Astrocyte of the cerebellum (primary cell): ENCODE results near the gene LYAR.

Experiments used
- DNase-seq: peaks from one replicate; pipeline ENCODE4 v3.0.0-alpha.2; 2011; ENCODE audit warnings: low read depth
- H3K4me3 ChIP-seq: 2 replicates; pipeline ENCODE4 v1.5.1; 2011; ENCODE audit warnings: mild to moderate bottlenecking, low read depth, low read length, moderate library complexity
- CTCF ChIP-seq: IDR thresholded peaks from 2 replicates; pipeline ENCODE4 v1.5.1; 2012; ENCODE audit warnings: low read length, low read depth, moderate library complexity, mild to moderate bottlenecking; ENCODE audit errors: missing control alignments
- in situ Hi-C: cut with HindIII; loops from 2 replicates; pipeline ENCODE4 v1.10.0; 2017; ENCODE audit warnings: low sequenced_read_pairs

LYAR gene

GRCh38 chr4:4270529-4270928 is 19.4 kb downstream of the LYAR start:
- H3K4me3 ChIP-seq: no peak overlapping the region
- no peak for DNase-seq
- in situ Hi-C loops: no loop called here
- TF ChIP-seq CTCF: no peak

- H3K4me3 ChIP-seq: no peak overlapping the region
- DNase-seq: no peak
- in situ Hi-C loops: no loop called here
- TF ChIP-seq CTCF: no peak
Measured at GRCh38 chr4:4269856-4270255, 20.1 kb downstream of the LYAR start.

DNA sequence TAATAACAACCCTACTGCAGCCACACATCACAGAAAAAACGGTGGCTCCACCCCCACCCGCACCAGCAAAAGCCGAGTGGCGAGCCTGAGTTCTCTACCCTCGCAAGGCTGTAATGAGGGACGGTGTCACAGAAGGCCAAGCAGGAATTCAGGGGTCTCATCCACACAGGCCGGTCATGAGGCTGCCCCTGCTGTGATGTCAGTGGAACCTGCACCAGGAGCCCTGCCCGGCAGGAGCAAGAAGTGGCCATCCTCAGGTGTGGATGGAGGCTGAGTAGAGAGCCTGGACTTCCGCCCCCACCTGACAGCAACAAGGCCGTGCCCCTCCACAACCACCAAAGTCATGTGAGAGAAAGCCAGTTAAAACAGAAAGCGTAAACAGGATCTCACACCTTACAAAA is 20.6 kb downstream of the LYAR start:
- H3K4me3 ChIP-seq: no peak overlapping the region
- in situ Hi-C loops: no loop called here
- TF ChIP-seq CTCF: no peak
- DNase-seq: no peak

- in situ Hi-C loops: no loop called here
Measured at GRCh38 chr4:4268776-4269175, 21.2 kb downstream of the LYAR start.

GRCh38 chr4:4267981-4268380 is 22.0 kb downstream of the LYAR start:
- TF ChIP-seq CTCF: no peak
- DNase-seq: no peak
- in situ Hi-C loops: no loop called here
- H3K4me3 ChIP-seq: no peak overlapping the region

More at GRCh38 chr4:4268776-4269175, 21.2 kb downstream of the LYAR start:
- TF ChIP-seq CTCF: no peak
- H3K4me3 ChIP-seq: no peak overlapping the region
- DNase-seq: no peak

- in situ Hi-C loops: no loop called here
- H3K4me3 ChIP-seq: no peak overlapping the region
- TF ChIP-seq CTCF: peak; percentile 38
- peak; percentile 22 for DNase-seq
Measured at GRCh38 chr4:4260185-4260751, 29.7 kb downstream of the LYAR start.
